Measurements from ENCODE around the gene ZNF722.

The ZNF722 gene

GRCh38 chr7:64046041-64046389 is 47.4 kb downstream of the ZNF722 start:
- no peak for DNase-seq (ENCODE audit: low spot score)
- in situ Hi-C loops (cut with MboI; ENCODE audit: low sequenced_read_pairs, unreplicated experiment) = no loop called here
- no peak for TF ChIP-seq CTCF (IDR thresholded peaks at IDR 0.05; ENCODE audit: borderline replicate concordance, control extremely low read depth, extremely low read depth, insufficient read depth, missing control alignments)
